HG03025 (cell line): ENCODE results near the gene THSD4.

Source experiments
- ATAC-seq: cut with Tn5 transposase; IDR thresholded peaks from one replicate; pipeline ENCODE4 v1.9.1; 2021; ENCODE audit warnings: mild to moderate bottlenecking, moderate library complexity; ENCODE audit not compliant: unreplicated experiment, low FRiP score

The THSD4 gene

GRCh38 chr15:71458089-71458660, 342.9 kb downstream of the THSD4 start:
- no peak for ATAC-seq

GRCh38 chr15:71461748-71462147, 346.5 kb downstream of the THSD4 start:
- no peak for ATAC-seq

- ATAC-seq, result no peak
These were observed 347.4 kb downstream of the THSD4 start for GRCh38 chr15:71462638-71463037.

GRCh38 chr15:71463156-71463665, 347.9 kb downstream of the THSD4 start:
- no peak for ATAC-seq

GRCh38 chr15:71465131-71465955, 350.1 kb downstream of the THSD4 start:
- ATAC-seq, result no peak

- ATAC-seq, result no peak
These were observed 353.4 kb downstream of the THSD4 start for GRCh38 chr15:71468715-71469114.

- no peak for ATAC-seq
These were observed 354.1 kb downstream of the THSD4 start for GRCh38 chr15:71469413-71469812.

- no peak for ATAC-seq
These were observed 356.1 kb downstream of the THSD4 start for GRCh38 chr15:71471347-71471746.

- ATAC-seq, result no peak
These were observed 357.3 kb downstream of the THSD4 start for GRCh38 chr15:71472566-71472965.

GRCh38 chr15:71473751-71474150, 358.5 kb downstream of the THSD4 start:
- ATAC-seq, result no peak

- no peak for ATAC-seq
These were observed 361.6 kb downstream of the THSD4 start for GRCh38 chr15:71476823-71477222.

GRCh38 chr15:71480556-71480955, 365.3 kb downstream of the THSD4 start:
- ATAC-seq, result no peak

- no peak for ATAC-seq
These were observed 368.8 kb downstream of the THSD4 start for GRCh38 chr15:71484080-71484479.

GRCh38 chr15:71485094-71485693, 369.9 kb downstream of the THSD4 start:
- no peak for ATAC-seq

GRCh38 chr15:71489570-71489969, 374.3 kb downstream of the THSD4 start:
- no peak for ATAC-seq

GRCh38 chr15:71493526-71493925, 378.3 kb downstream of the THSD4 start:
- ATAC-seq, result no peak

- no peak for ATAC-seq
These were observed 379.5 kb downstream of the THSD4 start for GRCh38 chr15:71494563-71495397.

GRCh38 chr15:71495398-71495780, 380.1 kb downstream of the THSD4 start:
- ATAC-seq, result no peak

- ATAC-seq, result no peak
These were observed 381.2 kb downstream of the THSD4 start for GRCh38 chr15:71496336-71496955.

GRCh38 chr15:71501344-71502076, 386.2 kb downstream of the THSD4 start:
- ATAC-seq, result no peak
